ENCODE measurements around the gene FLAD1. TPM values are rescaled to one million over a fixed set of nuclear protein-coding genes. Genes with fewer than 3 reads are reported as not detected.

FLAD1 gene
- total RNA-seq, 1 experiment from 2014 or later: 88.3 TPM

DNA sequence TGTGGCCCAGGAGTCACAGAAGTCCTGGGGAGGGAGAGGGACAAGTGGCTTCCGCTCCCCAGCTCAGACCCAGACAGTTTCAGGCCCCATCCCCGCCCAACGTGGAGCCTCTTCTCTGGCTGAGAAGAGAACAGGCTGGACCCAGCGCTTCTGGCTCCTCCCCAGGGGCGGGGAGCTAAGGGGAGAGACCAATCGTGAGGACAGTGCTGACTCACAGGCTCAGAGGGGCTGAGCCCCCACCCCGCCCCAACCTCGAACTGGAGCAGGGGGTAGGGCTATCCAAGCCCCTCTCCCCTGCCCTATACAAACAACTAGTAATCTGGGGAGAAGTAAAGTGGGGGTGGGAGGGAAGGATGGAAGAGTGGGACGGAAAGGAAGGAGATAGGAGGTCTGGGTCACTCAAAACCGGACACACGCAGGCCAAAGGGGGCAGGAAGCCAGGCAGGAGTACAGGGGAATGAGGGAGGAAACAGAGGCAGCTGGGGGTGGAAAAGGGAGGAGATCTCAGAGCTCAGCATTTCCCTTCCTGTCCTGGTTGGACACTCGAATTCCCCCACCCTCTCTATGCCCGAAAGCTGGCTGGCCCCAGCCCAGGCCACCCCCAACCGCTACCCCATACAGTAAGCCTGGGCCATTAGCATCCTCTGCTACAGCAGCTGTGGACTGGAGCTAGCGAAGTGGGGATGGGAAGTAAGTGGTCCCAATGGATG is 12.4 kb upstream of the FLAD1 start, which contains the start of gene SHC1:
Gene SHC1, minus strand, starts transcription at position 117 of the 710 bp plus-strand sequence. CDS start 221 bp downstream, outside the sequence.
- CTCF ChIA-PET: interaction anchor here (0.8 to 8.3 kb wide), 24 partner anchors 9 to 280 kb away, joined by 3 to 176 read pairs (median 6); partner anchors contain the start of genes ADAM15, FLAD1, KRTCAP2 and LENEP
- Mint-ChIP-seq H3K27ac (peak within 1 kb of the TSS; percentile 81; the same call in 1 of the 2 replicates), H3K36me3 (peaks cover 25% of the 10 kb centered on the region), H3K27me3 (ENCODE audit: low read depth) (no peaks in the 10 kb centered on the region), H3K4me1 (peaks cover 42% of the 10 kb centered on the region), H3K4me3 (no peak within 1 kb of the TSS), H3K9me3 (no peaks in the 10 kb centered on the region)
- POLR2A ChIA-PET: interaction anchor here (0.6 to 7.3 kb wide), 26 partner anchors 9 to 403 kb away, joined by 3 to 176 read pairs (median 4); partner anchors contain the start of genes CHRNB2, EFNA3, FLAD1 and KCNN3
- DNase-seq (ENCODE audit: low spot score) (peak; percentile 96), ATAC-seq (peak; percentile 63)
- TF ChIP-seq ZNF281 (CRISPR knock-in tag; IDR thresholded peaks at IDR 0.05) (0 out of 2 replicates have a peak, but pooled peaks have one; percentile 13), PRDM15 (CRISPR knock-in tag; IDR thresholded peaks at IDR 0.05) (peak; percentile 48; the same call in 1 of the 2 replicates), PRRX2 (CRISPR knock-in tag; IDR thresholded peaks at IDR 0.05) (0 out of 2 replicates have a peak, but pooled peaks have one; percentile 35), JUN (CRISPR knock-in tag; IDR thresholded peaks at IDR 0.05) (no peak), TEAD1 (CRISPR knock-in tag; IDR thresholded peaks at IDR 0.05) (peak; percentile 56; the same call in 1 of the 2 replicates), E2F5 (CRISPR knock-in tag; IDR thresholded peaks at IDR 0.05) (0 out of 2 replicates have a peak, but pooled peaks have one; percentile 35), GABPB1 (CRISPR knock-in tag; IDR thresholded peaks at IDR 0.05) (0 out of 2 replicates have a peak, but pooled peaks have one; percentile 12), ETV6 (CRISPR knock-in tag; IDR thresholded peaks at IDR 0.05) (peak; percentile 15; the same call in 1 of the 2 replicates), NFE2L1 (CRISPR knock-in tag; IDR thresholded peaks at IDR 0.05) (0 out of 2 replicates have a peak, but pooled peaks have one; percentile 10)
- TF ChIP-seq, protein P1, sequence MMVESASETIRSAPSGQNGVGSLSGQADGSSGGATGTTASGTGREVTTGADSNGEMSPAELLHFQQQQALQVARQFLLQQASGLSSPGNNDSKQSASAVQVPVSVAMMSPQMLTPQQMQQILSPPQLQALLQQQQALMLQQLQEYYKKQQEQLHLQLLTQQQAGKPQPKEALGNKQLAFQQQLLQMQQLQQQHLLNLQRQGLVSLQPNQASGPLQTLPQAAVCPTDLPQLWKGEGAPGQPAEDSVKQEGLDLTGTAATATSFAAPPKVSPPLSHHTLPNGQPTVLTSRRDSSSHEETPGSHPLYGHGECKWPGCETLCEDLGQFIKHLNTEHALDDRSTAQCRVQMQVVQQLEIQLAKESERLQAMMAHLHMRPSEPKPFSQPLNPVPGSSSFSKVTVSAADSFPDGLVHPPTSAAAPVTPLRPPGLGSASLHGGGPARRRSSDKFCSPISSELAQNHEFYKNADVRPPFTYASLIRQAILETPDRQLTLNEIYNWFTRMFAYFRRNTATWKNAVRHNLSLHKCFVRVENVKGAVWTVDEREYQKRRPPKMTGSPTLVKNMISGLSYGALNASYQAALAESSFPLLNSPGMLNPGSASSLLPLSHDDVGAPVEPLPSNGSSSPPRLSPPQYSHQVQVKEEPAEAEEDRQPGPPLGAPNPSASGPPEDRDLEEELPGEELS (CRISPR knock-in tag; IDR thresholded peaks at IDR 0.05): 0 out of 2 replicates have a peak, but pooled peaks have one; percentile 25
- TF ChIP-seq, protein P2, sequence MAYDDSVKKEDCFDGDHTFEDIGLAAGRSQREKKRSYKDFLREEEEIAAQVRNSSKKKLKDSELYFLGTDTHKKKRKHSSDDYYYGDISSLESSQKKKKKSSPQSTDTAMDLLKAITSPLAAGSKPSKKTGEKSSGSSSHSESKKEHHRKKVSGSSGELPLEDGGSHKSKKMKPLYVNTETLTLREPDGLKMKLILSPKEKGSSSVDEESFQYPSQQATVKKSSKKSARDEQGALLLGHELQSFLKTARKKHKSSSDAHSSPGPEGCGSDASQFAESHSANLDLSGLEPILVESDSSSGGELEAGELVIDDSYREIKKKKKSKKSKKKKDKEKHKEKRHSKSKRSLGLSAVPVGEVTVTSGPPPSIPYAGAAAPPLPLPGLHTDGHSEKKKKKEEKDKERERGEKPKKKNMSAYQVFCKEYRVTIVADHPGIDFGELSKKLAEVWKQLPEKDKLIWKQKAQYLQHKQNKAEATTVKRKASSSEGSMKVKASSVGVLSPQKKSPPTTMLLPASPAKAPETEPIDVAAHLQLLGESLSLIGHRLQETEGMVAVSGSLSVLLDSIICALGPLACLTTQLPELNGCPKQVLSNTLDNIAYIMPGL (CRISPR knock-in tag; IDR thresholded peaks at IDR 0.05): no peak
- TF ChIP-seq, protein P3, sequence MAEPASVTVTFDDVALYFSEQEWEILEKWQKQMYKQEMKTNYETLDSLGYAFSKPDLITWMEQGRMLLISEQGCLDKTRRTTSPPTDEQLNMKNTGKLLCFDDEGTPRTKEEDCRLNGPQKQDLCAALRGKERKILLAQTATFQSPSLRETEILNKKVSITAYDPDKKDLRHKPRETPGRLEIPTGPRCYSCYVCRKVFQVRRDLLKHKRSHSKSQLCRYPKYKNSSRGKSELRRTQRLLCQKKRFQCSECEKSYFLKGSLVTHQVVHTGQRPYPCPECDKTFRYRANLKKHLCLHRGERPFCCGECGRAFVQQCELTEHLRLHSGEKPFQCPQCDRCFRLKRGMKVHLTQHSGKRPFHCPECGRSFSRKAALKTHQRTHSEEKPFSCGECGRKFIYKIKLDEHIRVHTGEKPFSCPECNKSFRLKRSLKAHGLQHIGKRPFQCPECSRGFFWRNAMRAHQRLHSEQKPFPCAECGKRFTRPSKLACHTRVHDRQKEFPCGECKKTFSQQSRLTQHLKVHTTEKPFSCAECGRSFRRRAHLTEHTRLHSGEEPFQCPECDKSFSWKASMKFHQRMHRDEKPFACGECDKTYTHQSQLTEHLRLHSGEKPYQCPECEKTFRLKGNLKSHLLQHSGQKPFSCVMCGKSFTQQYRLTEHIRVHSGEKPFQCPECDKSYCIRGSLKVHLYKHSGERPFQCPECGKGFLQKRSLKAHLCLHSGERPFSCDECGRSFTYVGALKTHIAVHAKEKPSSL (CRISPR knock-in tag; conservative IDR thresholded peaks at IDR 0.05): no peak
